Suprapubic skin (tissue), 4 donors: ENCODE data around the gene CARD10. TPM values are rescaled to one million over a fixed set of nuclear protein-coding genes. Genes with fewer than 3 reads are reported as not detected.

ENCODE experiments used
- DNase-seq, 2 donors: peaks; one replicate each; pipeline ENCODE4 v3.0.0-alpha.2; 2019; ENCODE audit warnings: low spot score in 2 of 2
- H3K27ac ChIP-seq: fragments of 200-600 bp; sonication (generic); one replicate; pipeline ENCODE4 v1.5.1; 2019
- H3K27me3 ChIP-seq: fragments of 200-600 bp; sonication (generic); one replicate; pipeline ENCODE4 v1.5.1; 2019
- H3K36me3 ChIP-seq: fragments of 200-600 bp; sonication (generic); one replicate; pipeline ENCODE4 v1.5.1; 2019
- H3K4me1 ChIP-seq: fragments of 200-600 bp; sonication (generic); one replicate; pipeline ENCODE4 v1.5.1; 2019
- H3K4me3 ChIP-seq: fragments of 200-600 bp; sonication (generic); one replicate; pipeline ENCODE4 v1.5.1; 2019; ENCODE audit warnings: mild to moderate bottlenecking
- H3K9me3 ChIP-seq: fragments of 200-600 bp; sonication (generic); one replicate; pipeline ENCODE4 v1.5.1; 2019
- CTCF ChIP-seq, 2 donors: fragments of 200-600 bp in 1 of 2; fragments of 450-650 bp in 1 of 2; sonication (generic) in 1 of 2; IDR thresholded peaks; one replicate each; pipeline ENCODE4 v1.5.1; 2016 to 2019; ENCODE audit warnings: antibody characterized with exemption in 2 of 2, mild to moderate bottlenecking in 1 of 2, moderate library complexity in 1 of 2
- EP300 ChIP-seq: sonication (generic); formaldehyde crosslinking; IDR thresholded peaks from one replicate; pipeline ENCODE4 v1.6.1; 2017; ENCODE audit warnings: antibody characterized with exemption
- POLR2A ChIP-seq, 2 donors: fragments of 450-650 bp; IDR thresholded peaks; one replicate each; pipeline ENCODE4 v1.6.1; 2017; ENCODE audit warnings: antibody characterized with exemption in 2 of 2, mild to moderate bottlenecking in 2 of 2, moderate library complexity in 2 of 2
- POLR2AphosphoS5 ChIP-seq, 3 donors: sonication (generic); formaldehyde crosslinking; IDR thresholded peaks; one replicate each; pipeline ENCODE4 v1.6.1; 2017; ENCODE audit warnings: antibody characterized with exemption in 3 of 3
- WGBS: methylation state at CpG from one replicate; pipeline ENCODE4 v1.1.5; 2018; 5-methylcytosine and 5-hydroxymethylcytosine counted together
- total RNA-seq, 4 donors: library from RNA; depleted of rRNA; stranded (reverse); fragments of >200 nt; gene quantifications; one replicate each; pipeline ENCODE4 v1.1.0, GENCODE V29; 2016

Gene CARD10
- total RNA-seq, 4 donors from 2014 or later: 12.2 to 17.3 (median 14.8) TPM

- Histone ChIP-seq H3K27me3 (peaks cover 39% of the 10 kb centered on the region), H3K9me3 (no peaks in the 10 kb centered on the region), H3K4me3 (no peak overlapping the region), H3K4me1 (no peaks in the 10 kb centered on the region), H3K36me3 (no peaks in the 10 kb centered on the region), H3K27ac (no peak overlapping the region)
- TF ChIP-seq POLR2A (IDR thresholded peaks at IDR 0.05): no peak
- 52% methylated on average over 12 of the region's 14 CpGs for WGBS
- no peak for DNase-seq
These were observed 51.7 kb downstream of the CARD10 start for GRCh38 chr22:37467391-37467955.

GRCh38 chr22:37464181-37464580, 55.0 kb downstream of the CARD10 start:
- Histone ChIP-seq H3K27me3 (peaks cover 40% of the 10 kb centered on the region), H3K27ac (no peak overlapping the region), H3K36me3 (no peaks in the 10 kb centered on the region), H3K4me1 (no peaks in the 10 kb centered on the region), H3K9me3 (no peaks in the 10 kb centered on the region), H3K4me3 (no peak overlapping the region)
- 48% methylated on average over 4 of the region's 4 CpGs for WGBS
- DNase-seq: no peak
- no peak for TF ChIP-seq POLR2AphosphoS5 (IDR thresholded peaks at IDR 0.05)
- no peak for TF ChIP-seq EP300
- TF ChIP-seq POLR2A (IDR thresholded peaks at IDR 0.05): no peak
- no peak for TF ChIP-seq CTCF (IDR thresholded peaks at IDR 0.05)

GRCh38 chr22:37462983-37463382, 56.2 kb downstream of the CARD10 start:
- no peaks in the 10 kb centered on the region for H3K36me3 ChIP-seq
- no peaks in the 10 kb centered on the region for H3K9me3 ChIP-seq
- H3K4me3 ChIP-seq: no peak overlapping the region
- DNase-seq: no peak
- H3K27ac ChIP-seq: no peak overlapping the region
- WGBS: 17% methylated on average over 5 of the region's 5 CpGs
- peaks cover 40% of the 10 kb centered on the region for H3K27me3 ChIP-seq
- no peak for TF ChIP-seq POLR2AphosphoS5 (IDR thresholded peaks at IDR 0.05)
- TF ChIP-seq POLR2A (IDR thresholded peaks at IDR 0.05): no peak
- no peak for TF ChIP-seq CTCF (IDR thresholded peaks at IDR 0.05)
- TF ChIP-seq EP300: no peak
- H3K4me1 ChIP-seq: no peaks in the 10 kb centered on the region

GRCh38 chr22:37462436-37462835, 56.8 kb downstream of the CARD10 start:
- Histone ChIP-seq H3K27me3 (peaks cover 38% of the 10 kb centered on the region), H3K36me3 (no peaks in the 10 kb centered on the region), H3K4me3 (no peak overlapping the region), H3K27ac (no peak overlapping the region), H3K9me3 (no peaks in the 10 kb centered on the region), H3K4me1 (no peaks in the 10 kb centered on the region)
- no peak for DNase-seq
- 37% methylated on average over 4 of the region's 5 CpGs for WGBS
- TF ChIP-seq EP300 (no peak), POLR2A (IDR thresholded peaks at IDR 0.05) (no peak), POLR2AphosphoS5 (IDR thresholded peaks at IDR 0.05) (no peak), CTCF (IDR thresholded peaks at IDR 0.05) (no peak)

GRCh38 chr22:37461961-37462360, 57.3 kb downstream of the CARD10 start:
- Histone ChIP-seq H3K4me1 (no peaks in the 10 kb centered on the region), H3K27ac (no peak overlapping the region)
- WGBS: 43% methylated on average over 6 of the region's 6 CpGs

More at GRCh38 chr22:37461961-37462360, 57.3 kb downstream of the CARD10 start:
- Histone ChIP-seq H3K9me3 (no peaks in the 10 kb centered on the region), H3K4me3 (no peak overlapping the region), H3K36me3 (no peaks in the 10 kb centered on the region), H3K27me3 (peaks cover 38% of the 10 kb centered on the region)
- TF ChIP-seq EP300 (no peak), POLR2A (IDR thresholded peaks at IDR 0.05) (no peak), CTCF (IDR thresholded peaks at IDR 0.05) (no peak), POLR2AphosphoS5 (IDR thresholded peaks at IDR 0.05) (no peak)
- no peak for DNase-seq
